ENCODE data around the gene GALNT16.

- no peak for TF ChIP-seq POLR2A (IDR thresholded peaks at IDR 0.05)
- no peak for TF ChIP-seq EP300 (IDR thresholded peaks at IDR 0.05)
- no peak for TF ChIP-seq CTCF (IDR thresholded peaks at IDR 0.05)
- no peak for TF ChIP-seq POLR2AphosphoS5 (IDR thresholded peaks at IDR 0.05)
Observed at GRCh38 chr14:69328317-69328716, 68.4 kb downstream of the GALNT16 start.
